HG03460 (cell line): Measurements from ENCODE around the gene CD207.
"Not testable (repeated sequence)": the region's sequence is repeated elsewhere in the genome, so short reads cannot be mapped to it uniquely, and the experiment has no call there.

ENCODE experiments used
- ATAC-seq: cut with Tn5 transposase; IDR thresholded peaks from one replicate; pipeline ENCODE4 v1.9.1; 2021; ENCODE audit not compliant: unreplicated experiment

The CD207 gene

DNA sequence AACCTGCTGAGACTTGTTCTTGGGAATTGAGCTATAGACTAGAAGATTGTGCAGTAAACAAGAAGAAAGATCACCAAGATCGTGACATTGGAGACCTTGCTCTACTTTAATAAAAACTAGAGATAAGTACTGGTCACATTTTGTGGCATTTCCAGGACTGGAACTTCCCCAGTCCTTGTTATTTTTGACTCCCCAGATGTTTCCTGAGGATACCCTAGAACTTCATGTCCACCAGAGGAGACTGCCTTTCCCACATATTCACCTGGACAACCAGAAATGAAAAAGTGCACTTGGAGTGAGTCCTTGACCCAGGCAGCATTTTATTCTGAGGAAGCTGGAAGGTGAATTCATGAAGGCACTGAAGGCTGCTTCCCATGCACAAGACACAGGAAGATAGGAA, 5.7 kb downstream of the CD207 start:
- ATAC-seq, result no peak

DNA sequence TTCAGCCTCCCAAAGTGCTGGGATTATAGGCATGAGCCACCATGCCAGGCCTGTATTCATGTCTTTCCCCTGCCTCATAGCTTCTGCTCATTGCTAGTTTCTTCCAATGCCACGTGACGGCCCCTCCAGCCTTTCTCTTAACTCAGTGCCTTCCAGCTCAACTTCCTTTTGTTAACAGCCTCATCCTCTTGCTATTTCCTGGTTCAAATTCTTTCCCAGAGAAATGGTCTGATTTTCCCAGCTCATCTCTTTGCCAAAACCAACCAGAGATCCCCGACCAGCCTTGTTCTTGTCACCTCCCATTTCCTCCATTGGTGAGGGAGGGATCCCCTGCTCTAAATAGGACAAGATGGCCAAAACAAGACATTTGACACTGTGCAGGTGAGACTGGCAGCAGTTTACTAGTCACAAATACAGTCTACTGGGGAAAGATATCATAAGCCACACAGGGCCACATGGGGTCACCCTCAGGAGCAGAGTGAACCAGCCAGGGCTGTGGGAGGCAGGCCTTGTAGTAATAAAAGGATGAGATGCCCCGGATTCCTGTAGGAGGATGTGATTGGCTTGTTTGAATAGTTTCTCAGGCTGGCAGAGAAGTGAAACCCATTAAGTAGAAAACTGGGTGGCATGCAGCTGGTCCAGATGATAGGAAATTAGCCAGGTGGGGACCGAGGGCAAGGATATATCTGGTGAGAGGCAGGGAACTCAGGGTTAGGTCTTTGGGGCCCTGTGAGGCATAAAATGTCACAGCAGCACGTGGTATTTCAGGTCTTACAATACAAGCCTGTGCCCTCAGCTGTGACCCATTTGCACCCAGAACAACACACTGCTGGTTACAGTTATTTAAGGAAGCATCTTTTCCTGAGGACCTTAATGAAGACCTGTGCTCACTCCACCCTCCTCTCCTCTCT, 6.4 kb downstream of the CD207 start:
- ATAC-seq, result no peak

DNA sequence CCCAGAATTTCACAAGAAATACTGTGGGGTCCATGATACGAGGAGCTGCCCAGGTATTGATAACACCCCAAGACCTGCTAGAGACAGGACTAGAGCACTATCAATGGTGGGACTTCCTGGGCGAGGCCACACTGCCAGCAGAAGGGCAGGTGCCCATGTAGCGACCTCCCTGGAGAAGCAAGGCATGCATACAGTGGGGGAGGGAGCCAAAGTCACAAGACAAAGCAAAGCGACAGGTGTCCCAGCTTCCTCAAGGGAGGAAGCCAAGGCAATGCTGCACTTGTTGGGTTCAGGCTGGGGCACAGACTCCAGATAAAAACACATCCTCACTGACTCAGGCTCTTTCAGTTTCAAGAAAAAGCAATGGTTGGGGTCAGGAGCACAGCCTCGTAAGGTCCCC, 7.5 kb downstream of the CD207 start:
- ATAC-seq, result no peak

DNA sequence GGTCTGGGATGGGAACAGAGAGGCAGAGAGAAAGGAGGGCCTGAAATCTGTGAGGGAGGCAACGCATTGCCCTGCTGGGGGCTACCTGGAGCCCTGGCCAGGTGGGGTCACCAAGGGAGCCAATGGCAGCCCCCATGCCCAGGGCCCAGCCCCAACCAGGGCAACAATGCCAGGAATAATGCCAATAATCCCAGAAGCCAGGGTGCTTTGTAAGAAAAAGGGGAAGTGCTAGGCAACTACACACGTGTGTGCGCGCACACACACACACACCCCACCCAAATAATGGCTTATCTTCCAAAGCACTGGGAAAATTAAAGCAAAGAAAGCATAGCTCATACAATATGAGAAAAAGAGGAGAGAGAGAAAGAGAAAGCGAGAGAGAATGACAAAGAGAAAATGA, 8.2 kb downstream of the CD207 start:
- ATAC-seq, result no peak

GRCh38 chr2:70826696-70827350, 8.8 kb downstream of the CD207 start:
- no peak for ATAC-seq

GRCh38 chr2:70823249-70823648, 12.4 kb downstream of the CD207 start:
- no peak for ATAC-seq

GRCh38 chr2:70822843-70823242, 12.8 kb downstream of the CD207 start:
- ATAC-seq, result no peak

GRCh38 chr2:70820499-70820898, 15.1 kb downstream of the CD207 start, which contains the start of gene CLEC4F:
CLEC4F (minus strand) TSS chr2:70820599; CDS start chr2:70820523, 76 bp downstream.
- no peak for ATAC-seq

DNA sequence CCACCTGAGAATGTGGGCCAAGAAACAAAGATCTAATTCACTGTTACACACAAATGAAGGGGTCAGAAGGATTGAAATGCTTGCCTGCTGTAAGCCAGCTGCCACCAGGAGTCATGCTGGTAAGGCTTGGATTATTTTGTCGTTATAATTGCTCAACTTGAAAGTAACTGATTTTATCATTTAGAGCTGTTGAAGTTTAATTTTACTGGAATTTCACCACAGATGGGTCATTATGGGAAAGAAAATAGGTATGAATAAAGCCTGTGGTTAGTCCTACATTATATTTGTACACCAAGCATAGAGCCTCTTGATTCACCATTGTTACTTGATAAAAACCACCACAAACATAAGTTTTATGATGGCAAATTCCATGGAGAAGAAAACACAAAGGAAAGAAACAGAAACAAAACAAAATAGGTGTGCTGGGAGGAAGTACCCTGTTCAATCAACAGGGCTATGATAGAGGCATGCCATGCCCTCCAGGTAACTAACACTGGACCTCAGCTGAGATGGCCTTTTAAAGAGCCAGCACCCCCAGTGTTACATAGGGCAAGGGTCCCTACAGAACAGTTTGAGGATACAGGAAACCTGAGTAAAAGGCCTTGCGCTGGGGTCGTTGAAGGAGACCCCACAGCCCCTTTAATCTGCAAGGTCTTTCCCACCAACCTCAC, 18.2 kb downstream of the CD207 start:
- no peak for ATAC-seq

- ATAC-seq, result no peak
These were observed 18.9 kb downstream of the CD207 start for GRCh38 chr2:70816726-70817125.

GRCh38 chr2:70808983-70809958, 26.3 kb downstream of the CD207 start:
- ATAC-seq, result no peak

- ATAC-seq, result no peak
These were observed 27.8 kb downstream of the CD207 start for GRCh38 chr2:70807828-70808118.

GRCh38 chr2:70807102-70807827, 28.4 kb downstream of the CD207 start:
- no peak for ATAC-seq

DNA sequence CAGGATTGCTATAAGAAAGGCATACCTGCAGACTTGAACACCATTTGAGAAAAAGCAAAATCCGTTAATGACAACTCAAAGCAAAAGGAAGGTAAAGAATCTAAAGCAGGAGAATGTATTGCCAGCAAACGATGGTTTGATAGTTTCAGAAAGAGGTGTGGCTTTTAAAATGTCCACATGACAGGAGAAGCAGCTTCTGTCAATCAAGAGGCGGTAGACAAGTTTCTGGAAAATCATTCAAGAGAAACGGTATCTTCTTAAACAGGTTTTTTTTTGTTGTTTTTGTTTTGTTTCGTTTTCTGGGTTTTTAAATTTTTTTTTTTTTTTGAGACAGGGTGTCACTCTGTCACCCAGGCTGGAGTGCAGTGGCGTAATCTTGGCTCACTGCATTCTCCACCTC, 29.0 kb downstream of the CD207 start:
- no peak for ATAC-seq

GRCh38 chr2:70806013-70806412, 29.6 kb downstream of the CD207 start:
- ATAC-seq, result no peak

DNA sequence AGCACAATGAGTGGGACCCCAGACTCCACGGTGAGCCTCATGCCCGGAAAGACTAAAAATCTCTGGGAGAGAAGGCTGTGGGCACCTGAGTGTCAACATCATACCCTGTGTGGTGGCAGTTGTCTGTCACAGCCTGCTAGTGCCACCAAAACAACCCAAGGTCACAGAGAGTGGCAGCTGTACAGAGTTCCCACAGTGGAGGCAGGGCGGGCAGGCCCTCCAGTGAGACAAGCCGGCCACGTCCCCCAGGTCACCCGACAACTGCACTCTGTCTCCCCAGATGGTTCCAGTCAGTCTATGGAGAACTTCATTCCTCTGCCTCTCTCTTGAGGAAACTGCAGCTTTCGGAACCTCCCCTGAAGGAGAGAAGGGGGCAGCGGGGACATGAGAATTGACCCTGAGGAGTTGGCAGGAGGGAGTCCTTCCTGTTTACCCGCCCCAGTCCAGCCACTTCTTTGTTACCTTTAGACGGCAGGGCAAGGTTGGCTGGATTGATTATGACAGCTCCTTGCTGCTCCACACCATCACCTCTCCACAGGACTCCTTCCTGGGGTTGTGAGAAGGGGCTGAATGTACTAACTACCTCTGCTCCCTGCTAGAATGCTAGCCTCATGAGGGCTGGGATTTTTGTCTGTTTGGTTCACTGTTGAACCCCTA, 33.9 kb downstream of the CD207 start:
- ATAC-seq, result no peak

- ATAC-seq, result no peak
These were observed 35.9 kb downstream of the CD207 start for GRCh38 chr2:70799706-70800105.

- ATAC-seq, result not testable (repeated sequence)
These were observed 37.6 kb downstream of the CD207 start for GRCh38 chr2:70797996-70798395.

GRCh38 chr2:70797506-70797905, 38.1 kb downstream of the CD207 start:
- no peak for ATAC-seq

GRCh38 chr2:70796262-70796661, 39.4 kb downstream of the CD207 start:
- no peak for ATAC-seq
